NCI-H2029 (cell line): ENCODE measurements around the gene SYT8.
"Not testable (repeated sequence)": the region's sequence is repeated elsewhere in the genome, so short reads cannot be mapped to it uniquely, and the experiment has no call there.

Experiments
- DNase-seq: peaks from one replicate; lab custom pipeline; 2025; lab: John Stamatoyannopoulos, UW

Gene SYT8, protein sequence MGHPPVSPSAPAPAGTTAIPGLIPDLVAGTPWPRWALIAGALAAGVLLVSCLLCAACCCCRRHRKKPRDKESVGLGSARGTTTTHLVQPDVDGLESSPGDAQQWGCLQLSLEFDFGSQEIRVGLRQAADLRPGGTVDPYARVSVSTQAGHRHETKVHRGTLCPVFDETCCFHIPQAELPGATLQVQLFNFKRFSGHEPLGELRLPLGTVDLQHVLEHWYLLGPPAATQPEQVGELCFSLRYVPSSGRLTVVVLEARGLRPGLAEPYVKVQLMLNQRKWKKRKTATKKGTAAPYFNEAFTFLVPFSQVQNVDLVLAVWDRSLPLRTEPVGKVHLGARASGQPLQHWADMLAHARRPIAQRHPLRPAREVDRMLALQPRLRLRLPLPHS

GRCh38 chr11:1834779-1835670 is at the start of gene SYT8:
SYT8 (plus strand) TSS chr11:1834990; CDS start chr11:1835106, 116 bp downstream.
- DNase-seq: no peak

GRCh38 chr11:1785749-1786413 is 48.9 kb upstream of the SYT8 start:
- no peak for DNase-seq

DNA sequence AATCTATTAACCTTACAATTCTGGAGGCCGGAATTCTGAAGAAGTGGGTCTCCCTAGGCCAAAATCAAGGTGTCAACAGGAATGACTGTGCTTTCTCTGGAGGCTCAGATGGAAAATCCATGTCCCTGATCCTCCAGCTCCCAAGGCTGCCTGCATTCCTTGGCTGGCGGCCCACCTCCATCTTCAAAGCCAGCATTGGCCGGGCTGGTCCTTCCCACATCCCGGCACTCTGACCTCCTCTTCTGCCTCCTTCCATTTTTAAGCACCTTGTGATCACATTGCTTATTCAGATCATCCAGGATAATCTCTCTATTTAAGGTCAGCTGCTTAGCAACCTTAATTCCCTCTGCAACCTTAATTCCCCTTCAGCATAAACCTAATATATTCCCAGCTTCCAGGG is 48.3 kb upstream of the SYT8 start:
- no peak for DNase-seq

DNA sequence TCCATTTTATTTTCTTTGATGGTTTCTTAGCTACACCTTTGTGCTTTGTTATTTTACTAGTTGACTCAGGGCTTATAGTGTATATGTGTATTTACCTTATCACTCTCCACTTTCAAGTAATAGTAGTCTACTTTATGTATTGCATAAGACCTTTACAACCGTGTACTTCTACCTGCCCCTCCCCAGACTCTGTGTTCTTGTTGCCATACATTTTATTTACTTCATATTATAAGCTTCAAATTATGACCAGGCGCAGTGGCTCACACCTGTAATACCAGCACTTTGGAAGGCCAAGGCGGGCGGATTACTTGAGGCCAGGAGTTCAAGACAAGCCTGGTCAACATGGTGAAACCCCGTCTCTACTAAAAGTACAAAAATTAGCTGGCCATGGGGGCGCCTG is 42.9 kb upstream of the SYT8 start:
- DNase-seq: no peak

DNA sequence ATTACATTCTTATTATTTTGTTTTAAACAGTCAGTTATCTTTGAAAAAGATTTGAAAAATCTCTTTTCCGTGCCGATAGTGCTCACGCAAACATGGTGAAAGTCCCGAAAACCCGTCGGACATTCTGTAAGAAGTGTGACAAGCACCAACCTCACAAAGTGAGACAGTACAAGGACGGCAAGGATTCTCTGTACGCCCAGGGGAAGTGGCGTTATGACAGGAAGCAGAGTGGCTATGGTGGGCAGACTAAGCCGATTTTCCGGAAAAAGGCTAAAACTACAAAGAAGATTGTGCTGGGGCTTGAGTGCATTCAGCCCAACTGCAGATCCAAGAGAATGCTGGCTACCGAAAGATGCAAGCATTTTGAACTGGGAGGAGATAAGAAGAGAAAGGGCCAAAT is 42.3 kb upstream of the SYT8 start:
- no peak for DNase-seq

DNA sequence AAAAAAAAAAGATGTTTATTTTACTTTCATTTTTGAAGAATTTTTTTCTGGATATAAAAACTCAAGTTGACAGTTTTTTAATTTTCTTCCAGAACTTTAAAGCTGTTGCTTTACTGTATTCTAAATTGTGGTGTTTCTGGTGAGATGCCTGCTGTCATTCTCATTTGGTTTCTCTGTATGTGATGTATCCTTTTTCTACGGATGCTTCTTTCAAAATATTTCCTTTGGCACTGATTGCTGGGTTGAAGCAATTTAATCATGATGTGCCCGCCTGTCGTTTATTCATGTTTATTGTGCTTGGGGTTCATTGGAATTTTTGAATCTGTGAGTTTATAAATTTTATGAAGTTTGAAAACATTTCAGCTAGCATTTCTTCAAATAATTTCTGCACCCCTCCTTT is 41.7 kb upstream of the SYT8 start:
- no peak for DNase-seq

GRCh38 chr11:1796413-1797011 is 38.3 kb upstream of the SYT8 start:
- no peak for DNase-seq

GRCh38 chr11:1797391-1798125 is 37.2 kb upstream of the SYT8 start:
- DNase-seq: no peak

DNA sequence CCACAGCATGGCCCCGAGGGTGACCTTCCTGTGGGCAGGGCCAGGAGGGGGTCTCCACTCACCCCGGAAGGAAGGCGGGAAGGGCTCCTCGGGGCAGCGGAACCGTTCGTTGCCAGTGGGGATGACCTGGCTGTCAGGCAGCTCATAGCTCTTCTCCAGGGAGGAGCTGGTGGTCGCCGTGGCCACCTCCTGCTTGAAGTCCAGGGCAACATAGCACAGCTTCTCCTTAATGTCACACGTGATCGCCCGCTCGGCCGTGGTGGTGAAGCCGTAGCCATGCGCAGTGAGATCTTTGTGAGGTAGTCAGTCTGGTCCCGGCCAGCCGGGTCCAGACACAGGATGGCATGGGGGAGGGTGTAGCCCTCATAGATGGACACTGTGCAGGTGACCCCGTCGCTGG is 31.5 kb upstream of the SYT8 start:
- no peak for DNase-seq

DNA sequence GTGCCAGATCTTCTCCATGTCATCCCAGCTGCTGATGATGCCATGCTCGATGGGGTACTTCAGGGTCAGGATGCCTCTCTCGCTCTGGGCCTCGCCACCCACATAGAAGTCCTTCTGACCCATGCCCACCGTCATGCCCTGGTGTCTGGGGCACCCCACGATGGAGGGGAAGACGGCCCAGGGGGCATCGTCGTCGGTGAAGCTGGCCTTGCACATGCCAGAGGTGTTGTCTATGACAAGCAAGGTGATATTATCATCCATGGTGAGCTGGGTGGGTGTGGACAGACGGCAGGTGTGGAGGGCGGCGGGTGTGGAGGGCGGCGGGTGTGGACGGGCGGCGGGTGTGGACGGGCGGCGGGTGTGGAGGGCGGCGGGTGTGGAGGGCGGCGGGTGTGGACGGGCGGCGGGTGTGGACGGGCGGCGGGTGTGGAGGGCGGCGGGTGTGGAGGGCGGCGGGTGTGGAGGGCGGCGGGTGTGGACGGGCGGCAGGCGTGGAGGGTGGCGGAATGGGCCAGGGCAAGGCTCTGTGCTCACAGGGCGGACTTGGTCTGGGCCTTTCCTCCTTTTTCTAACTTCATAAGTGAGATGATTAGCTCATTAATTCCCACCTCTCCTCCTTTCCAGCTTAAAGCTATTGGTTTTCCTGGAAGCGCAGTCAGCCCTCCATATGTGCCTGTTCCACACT is 30.8 kb upstream of the SYT8 start:
- DNase-seq: not testable (repeated sequence)

- DNase-seq: no peak
Observed at GRCh38 chr11:1805525-1805924, 29.3 kb upstream of the SYT8 start.

DNA sequence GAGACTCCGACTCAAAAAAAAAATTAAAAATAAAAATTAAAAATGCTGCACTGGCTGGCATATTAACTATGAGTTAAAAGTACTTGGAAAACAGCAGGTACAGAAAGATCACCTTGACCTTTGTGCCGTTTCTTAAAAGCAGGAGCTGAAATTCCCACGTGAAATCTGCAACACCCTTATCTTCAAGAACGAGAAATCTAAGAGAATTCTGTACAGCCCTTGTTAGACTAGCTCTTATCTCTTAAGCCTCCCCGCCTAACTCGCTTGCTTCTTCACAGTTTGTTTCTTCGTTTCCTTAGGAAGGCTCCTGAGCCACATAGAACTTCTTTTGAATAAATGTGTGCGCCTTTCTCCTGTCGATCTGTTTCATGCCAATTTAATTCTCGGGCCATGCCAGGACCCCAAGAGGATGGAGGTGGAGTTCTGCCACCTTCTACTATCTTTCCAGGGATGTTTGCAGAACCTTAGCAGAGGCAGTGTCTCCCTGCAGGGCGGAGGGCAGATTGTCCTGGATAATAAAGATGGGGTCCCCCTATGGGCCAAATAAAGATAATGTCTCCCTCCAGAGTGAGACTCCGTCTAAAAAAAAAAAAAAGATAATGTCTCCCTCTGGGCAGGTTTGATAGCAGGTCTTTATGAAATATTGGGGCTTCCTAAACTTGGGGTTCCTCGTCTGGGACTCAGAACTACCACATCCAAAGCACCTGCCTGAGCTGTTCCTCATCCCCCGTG is 27.4 kb upstream of the SYT8 start:
- no peak for DNase-seq

- DNase-seq: no peak
Observed at GRCh38 chr11:1810761-1811160, 24.0 kb upstream of the SYT8 start.

GRCh38 chr11:1812274-1812673 is 22.5 kb upstream of the SYT8 start:
- no peak for DNase-seq

- no peak for DNase-seq
Observed at GRCh38 chr11:1812801-1813200, 22.0 kb upstream of the SYT8 start.

DNA sequence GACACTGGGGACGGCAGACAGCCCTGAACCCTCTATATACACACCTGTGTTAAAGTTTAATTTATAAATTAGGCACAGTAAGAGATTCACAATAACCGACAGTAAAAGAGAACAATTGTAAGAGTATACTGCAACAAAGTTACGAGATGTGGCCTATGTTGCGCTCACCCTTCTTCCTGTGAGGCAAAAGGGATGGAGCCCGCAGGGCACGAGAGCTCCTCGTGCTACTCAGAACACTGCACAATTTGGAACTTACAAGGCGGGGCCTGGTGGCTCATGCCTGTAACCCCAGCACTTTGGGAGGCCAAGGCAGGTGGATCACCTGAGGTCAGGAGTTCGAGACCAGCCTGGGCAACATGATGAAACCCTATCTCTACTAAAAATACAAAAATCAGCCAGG is 21.4 kb upstream of the SYT8 start:
- DNase-seq: not testable (repeated sequence)

DNA sequence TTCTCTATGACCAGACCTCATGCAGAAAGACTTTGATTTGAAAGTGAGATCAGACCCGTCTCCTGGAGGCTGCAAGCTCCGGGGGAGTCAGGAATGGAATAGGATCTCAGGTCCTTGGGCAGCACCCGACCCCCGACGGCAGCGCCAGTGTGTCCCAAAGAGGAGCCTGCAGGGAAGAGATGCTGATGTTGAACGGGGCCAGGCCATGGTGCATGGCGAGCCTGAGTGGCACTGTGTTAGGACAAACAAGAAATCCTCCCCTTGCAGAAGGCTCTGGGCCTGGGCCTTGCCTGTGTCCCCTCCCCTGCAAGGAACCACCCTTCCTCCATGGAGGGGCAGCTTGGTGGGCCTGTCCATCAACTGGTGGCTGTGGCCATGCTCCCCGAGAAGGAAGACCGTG is 20.1 kb upstream of the SYT8 start:
- no peak for DNase-seq

DNA sequence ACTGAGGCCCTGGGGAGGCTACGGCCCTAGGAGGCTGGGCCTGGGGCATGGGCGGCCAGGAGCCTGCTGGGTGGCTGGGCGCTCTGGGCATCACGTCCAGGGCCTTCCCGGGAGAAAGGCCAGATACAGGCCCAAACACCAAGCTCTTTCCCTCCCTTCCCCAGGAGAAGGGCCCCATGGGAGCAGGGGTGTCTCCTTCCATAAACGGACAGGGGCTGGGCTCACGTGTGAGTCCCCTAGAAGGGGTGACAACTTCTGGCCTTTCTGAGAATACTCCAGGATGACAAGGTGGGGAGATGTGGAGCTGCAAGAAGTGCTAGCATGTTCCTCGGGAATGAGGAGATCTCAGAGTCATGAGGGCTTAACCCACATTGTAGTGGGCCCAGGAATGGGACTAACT is 19.5 kb upstream of the SYT8 start:
- DNase-seq: no peak

DNA sequence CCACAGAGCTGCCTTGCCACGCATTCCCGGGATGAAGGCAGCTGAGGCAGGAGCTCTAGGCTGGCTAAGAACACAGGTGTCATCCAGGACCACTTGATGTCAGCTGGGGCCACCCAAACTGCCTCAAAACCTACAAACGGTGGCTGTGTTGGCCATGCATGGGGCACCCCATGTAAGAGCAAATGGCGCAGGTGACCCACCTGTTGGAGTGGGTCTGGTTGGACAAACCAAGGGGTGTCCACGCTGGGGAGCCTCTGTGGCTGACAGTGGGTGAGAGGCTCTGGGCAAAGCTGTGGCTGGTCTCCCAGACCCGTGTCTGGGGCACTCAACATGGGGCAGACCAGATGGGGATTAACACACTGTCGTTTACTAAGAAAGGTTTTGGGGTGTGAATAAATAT is 19.0 kb upstream of the SYT8 start:
- no peak for DNase-seq

- no peak for DNase-seq
Observed at GRCh38 chr11:1817000-1817399, 17.8 kb upstream of the SYT8 start.
